ENCODE measurements around the gene CABLES1.

The CABLES1 gene

GRCh38 chr18:23142251-23142929 is 7.1 kb downstream of the CABLES1 start:
- H3K36me3 ChIP-seq (replicated peaks in 1 of 2; ENCODE audit: control insufficient read depth in 2 of 2, insufficient read depth in 2 of 2, low read length in 2 of 2) = no peaks in the 10 kb centered on the region
- H2BK15ac ChIP-seq (ENCODE audit: low read length) = no peak overlapping the region
- no peak overlapping the region for H4K91ac ChIP-seq (ENCODE audit: low read depth, low read length, poor library complexity)
- H3K4me1 ChIP-seq (ENCODE audit: control insufficient read depth in 2 of 2, insufficient read depth in 1 of 2, low read depth in 1 of 2, low read length in 2 of 2) = peaks cover 8 to 15% of the 10 kb centered on the region in 2 donors
- H3K79me1 ChIP-seq (ENCODE audit: low read depth, low read length) = no peaks in the 10 kb centered on the region
- WGBS, 2 donors (ENCODE audit: extremely low coverage in 2 of 2, insufficient read length in 2 of 2, insufficient replicate concordance in 1 of 2) = no CpG with 5 or more reads among the region's 6 CpGs
- no peak for DNase-seq (ENCODE audit: low spot score)
- peaks cover 0 to 6% (median 3%) of the 10 kb centered on the region in 3 experiments for H3K27me3 ChIP-seq (ENCODE audit: control insufficient read depth in 3 of 3, insufficient read depth in 3 of 3, low read depth in 1 of 3, low read length in 3 of 3)
- no peak overlapping the region for H2AK5ac ChIP-seq (ENCODE audit: low read depth, low read length)
- no peak overlapping the region for H3K27ac ChIP-seq (replicated peaks; ENCODE audit: low read length)
- H3K18ac ChIP-seq (ENCODE audit: low read length) = no peak overlapping the region
- no peak overlapping the region for H3K4me3 ChIP-seq (ENCODE audit: low read length in 2 of 2)
- H3K9ac ChIP-seq (ENCODE audit: low read depth, low read length, poor library complexity) = no peak overlapping the region
- no peak overlapping the region for H3K23ac ChIP-seq (ENCODE audit: low read depth, low read length, poor library complexity)
- H3K4me2 ChIP-seq (ENCODE audit: insufficient read depth, low read length, poor library complexity, severe bottlenecking) = no peak overlapping the region
- no peak overlapping the region for H3K14ac ChIP-seq (ENCODE audit: low read length)
- no peak overlapping the region for H2AFZ ChIP-seq (ENCODE audit: low read length)
- H4K8ac ChIP-seq (ENCODE audit: low read depth, low read length) = no peak overlapping the region
- H2BK12ac ChIP-seq (ENCODE audit: low read length) = no peak overlapping the region
- H2BK5ac ChIP-seq (ENCODE audit: low read length) = no peak overlapping the region
- H3K9me3 ChIP-seq (replicated peaks in 1 of 2; ENCODE audit: control insufficient read depth in 2 of 2, insufficient read depth in 1 of 2, low read depth in 1 of 2, low read length in 2 of 2) = peaks cover 0 to 3% of the 10 kb centered on the region in 2 donors
- no peak overlapping the region for H2BK120ac ChIP-seq (ENCODE audit: low read depth, low read length)
- H3K4ac ChIP-seq (ENCODE audit: low read length) = no peak overlapping the region

- Histone ChIP-seq H4K91ac (ENCODE audit: low read depth, low read length, poor library complexity) (no peak overlapping the region), H2BK5ac (ENCODE audit: low read length) (no peak overlapping the region), H3K36me3 (replicated peaks in 1 of 2; ENCODE audit: control insufficient read depth in 2 of 2, insufficient read depth in 2 of 2, low read length in 2 of 2) (no peaks in the 10 kb centered on the region), H3K9ac (ENCODE audit: low read depth, low read length, poor library complexity) (no peak overlapping the region), H3K79me1 (ENCODE audit: low read depth, low read length) (no peaks in the 10 kb centered on the region), H3K4ac (ENCODE audit: low read length) (no peak overlapping the region), H3K4me1 (ENCODE audit: control insufficient read depth in 2 of 2, insufficient read depth in 1 of 2, low read depth in 1 of 2, low read length in 2 of 2) (peaks cover 4 to 10% of the 10 kb centered on the region in 2 donors), H2AK5ac (ENCODE audit: low read depth, low read length) (no peak overlapping the region), H3K23ac (ENCODE audit: low read depth, low read length, poor library complexity) (no peak overlapping the region), H3K14ac (ENCODE audit: low read length) (peak overlapping the region; percentile 40), H3K4me2 (ENCODE audit: insufficient read depth, low read length, poor library complexity, severe bottlenecking) (no peak overlapping the region), H2AFZ (ENCODE audit: low read length) (no peak overlapping the region), H3K27me3 (ENCODE audit: control insufficient read depth in 3 of 3, insufficient read depth in 3 of 3, low read depth in 1 of 3, low read length in 3 of 3) (no peaks in the 10 kb centered on the region), H2BK12ac (ENCODE audit: low read length) (no peak overlapping the region), H2BK15ac (ENCODE audit: low read length) (no peak overlapping the region), H4K8ac (ENCODE audit: low read depth, low read length) (no peak overlapping the region), H3K4me3 (ENCODE audit: low read length in 2 of 2) (no peak overlapping the region), H3K9me3 (replicated peaks in 1 of 2; ENCODE audit: control insufficient read depth in 2 of 2, insufficient read depth in 1 of 2, low read depth in 1 of 2, low read length in 2 of 2) (peaks cover 0 to 3% of the 10 kb centered on the region in 2 donors), H2BK120ac (ENCODE audit: low read depth, low read length) (no peak overlapping the region), H3K18ac (ENCODE audit: low read length) (no peak overlapping the region), H3K27ac (replicated peaks; ENCODE audit: low read length) (no peak overlapping the region)
- no CpG with 5 or more reads among the region's 10 CpGs for WGBS, 2 donors (ENCODE audit: extremely low coverage in 2 of 2, insufficient read length in 2 of 2, insufficient replicate concordance in 1 of 2)
- DNase-seq (ENCODE audit: low spot score) = no peak
These were observed 7.9 kb downstream of the CABLES1 start for GRCh38 chr18:23143016-23143814.

- no peak overlapping the region for H2BK120ac ChIP-seq (ENCODE audit: low read depth, low read length)
- H2BK12ac ChIP-seq (ENCODE audit: low read length) = no peak overlapping the region
- no peak overlapping the region for H2BK5ac ChIP-seq (ENCODE audit: low read length)
- peak overlapping the region; percentile 44 for H3K18ac ChIP-seq (ENCODE audit: low read length)
- no peak overlapping the region for H3K27ac ChIP-seq (replicated peaks; ENCODE audit: low read length)
- peaks cover 0 to 3% of the 10 kb centered on the region in 2 donors for H3K9me3 ChIP-seq (replicated peaks in 1 of 2; ENCODE audit: control insufficient read depth in 2 of 2, insufficient read depth in 1 of 2, low read depth in 1 of 2, low read length in 2 of 2)
- H3K36me3 ChIP-seq (replicated peaks in 1 of 2; ENCODE audit: control insufficient read depth in 2 of 2, insufficient read depth in 2 of 2, low read length in 2 of 2) = no peaks in the 10 kb centered on the region
- H2BK15ac ChIP-seq (ENCODE audit: low read length) = no peak overlapping the region
- H3K27me3 ChIP-seq (ENCODE audit: control insufficient read depth in 3 of 3, insufficient read depth in 3 of 3, low read depth in 1 of 3, low read length in 3 of 3) = no peaks in the 10 kb centered on the region
- H3K4me2 ChIP-seq (ENCODE audit: insufficient read depth, low read length, poor library complexity, severe bottlenecking) = no peak overlapping the region
- no peaks in the 10 kb centered on the region for H3K79me1 ChIP-seq (ENCODE audit: low read depth, low read length)
- H3K23ac ChIP-seq (ENCODE audit: low read depth, low read length, poor library complexity) = no peak overlapping the region
- DNase-seq (ENCODE audit: low spot score) = no peak
- H3K9ac ChIP-seq (ENCODE audit: low read depth, low read length, poor library complexity) = no peak overlapping the region
- peaks cover 4 to 10% of the 10 kb centered on the region in 2 donors for H3K4me1 ChIP-seq (ENCODE audit: control insufficient read depth in 2 of 2, insufficient read depth in 1 of 2, low read depth in 1 of 2, low read length in 2 of 2)
- no peak overlapping the region for H3K4me3 ChIP-seq (ENCODE audit: low read length in 2 of 2)
- no peak overlapping the region for H4K91ac ChIP-seq (ENCODE audit: low read depth, low read length, poor library complexity)
- no peak overlapping the region for H3K4ac ChIP-seq (ENCODE audit: low read length)
- H4K8ac ChIP-seq (ENCODE audit: low read depth, low read length) = no peak overlapping the region
- H2AK5ac ChIP-seq (ENCODE audit: low read depth, low read length) = no peak overlapping the region
- H2AFZ ChIP-seq (ENCODE audit: low read length) = no peak overlapping the region
- WGBS, 2 donors (ENCODE audit: extremely low coverage in 2 of 2, insufficient read length in 2 of 2, insufficient replicate concordance in 1 of 2) = no CpG with 5 or more reads among the region's 9 CpGs
- peak overlapping the region; percentile 40 for H3K14ac ChIP-seq (ENCODE audit: low read length)
These were observed 8.6 kb downstream of the CABLES1 start for GRCh38 chr18:23143815-23144261.

- Histone ChIP-seq H3K18ac (ENCODE audit: low read length) (no peak overlapping the region), H2BK12ac (ENCODE audit: low read length) (no peak overlapping the region), H3K27me3 (ENCODE audit: control insufficient read depth in 3 of 3, insufficient read depth in 3 of 3, low read depth in 1 of 3, low read length in 3 of 3) (no peaks in the 10 kb centered on the region), H3K9ac (ENCODE audit: low read depth, low read length, poor library complexity) (no peak overlapping the region), H3K36me3 (replicated peaks in 1 of 2; ENCODE audit: control insufficient read depth in 2 of 2, insufficient read depth in 2 of 2, low read length in 2 of 2) (no peaks in the 10 kb centered on the region), H4K91ac (ENCODE audit: low read depth, low read length, poor library complexity) (no peak overlapping the region), H3K14ac (ENCODE audit: low read length) (no peak overlapping the region), H3K79me1 (ENCODE audit: low read depth, low read length) (no peaks in the 10 kb centered on the region), H3K4me1 (ENCODE audit: control insufficient read depth in 2 of 2, insufficient read depth in 1 of 2, low read depth in 1 of 2, low read length in 2 of 2) (peaks cover 4 to 10% of the 10 kb centered on the region in 2 donors), H3K27ac (replicated peaks; ENCODE audit: low read length) (no peak overlapping the region), H2AFZ (ENCODE audit: low read length) (no peak overlapping the region), H3K4me3 (ENCODE audit: low read length in 2 of 2) (no peak overlapping the region), H3K4ac (ENCODE audit: low read length) (no peak overlapping the region), H2AK5ac (ENCODE audit: low read depth, low read length) (no peak overlapping the region), H2BK15ac (ENCODE audit: low read length) (no peak overlapping the region), H2BK120ac (ENCODE audit: low read depth, low read length) (no peak overlapping the region), H2BK5ac (ENCODE audit: low read length) (no peak overlapping the region), H4K8ac (ENCODE audit: low read depth, low read length) (no peak overlapping the region), H3K23ac (ENCODE audit: low read depth, low read length, poor library complexity) (no peak overlapping the region), H3K9me3 (replicated peaks in 1 of 2; ENCODE audit: control insufficient read depth in 2 of 2, insufficient read depth in 1 of 2, low read depth in 1 of 2, low read length in 2 of 2) (peaks cover 0 to 3% of the 10 kb centered on the region in 2 donors), H3K4me2 (ENCODE audit: insufficient read depth, low read length, poor library complexity, severe bottlenecking) (no peak overlapping the region)
- DNase-seq (ENCODE audit: low spot score) = no peak
- no CpG with 5 or more reads among the region's 7 CpGs for WGBS, 2 donors (ENCODE audit: extremely low coverage in 2 of 2, insufficient read length in 2 of 2, insufficient replicate concordance in 1 of 2)
These were observed 9.4 kb downstream of the CABLES1 start for GRCh38 chr18:23144640-23145039.

Measured in neuronal stem cell (in vitro differentiated cells).